Gastrocnemius medialis (tissue), 4 donors: ENCODE data around the gene OLAH.

Experiments used
- CTCF ChIP-seq, 5 experiments: fragments of 450-650 bp in 3 of 5; fragments of 200-600 bp in 2 of 5; sonication (generic) in 2 of 5; IDR thresholded peaks in 4 of 5; conservative IDR thresholded peaks in 1 of 5; 1 replicate in 4 of 5; 2 replicates in 1 of 5; pipeline ENCODE4 v1.5.1; 2016 to 2019; ENCODE audit warnings: antibody characterized with exemption in 5 of 5, mild to moderate bottlenecking in 3 of 5, moderate library complexity in 3 of 5
- POLR2A ChIP-seq, 2 donors: fragments of 450-650 bp; IDR thresholded peaks; one replicate each; pipeline ENCODE4 v1.6.1; 2017; ENCODE audit warnings: antibody characterized with exemption in 2 of 2, mild to moderate bottlenecking in 2 of 2, moderate library complexity in 2 of 2

- TF ChIP-seq CTCF (IDR thresholded peaks at IDR 0.05 in 4 of 5, conservative IDR thresholded peaks at IDR 0.05 in 1 of 5) (no peak), POLR2A (IDR thresholded peaks at IDR 0.05) (no peak)
These were observed 5.3 kb upstream of the OLAH start for GRCh38 chr10:15038416-15038815.
